ENCODE measurements around the gene KRTAP5-8. TPM values are rescaled to one million over a fixed set of nuclear protein-coding genes. Genes with fewer than 3 reads are reported as not detected.

The KRTAP5-8 gene
- total RNA-seq, 1 experiment from 2014 or later: not detected

GRCh38 chr11:71505001-71505400 is 32.8 kb upstream of the KRTAP5-8 start:
- in situ Hi-C loops (cut with HindIII; ENCODE audit: low pct_unique_long_range_greater_than_20kb, low sequenced_read_pairs) (no loop called here), intact Hi-C loops (cut with micrococcal nuclease; ENCODE audit: unreplicated experiment) (no loop called here)
- no peak for DNase-seq (ENCODE audit: low read depth, low spot score)
- H3K9me3 ChIP-seq (ENCODE audit: control insufficient read depth, insufficient read depth, low read depth, low read length): no peaks in the 10 kb centered on the region
- H3K36me3 ChIP-seq (ENCODE audit: control insufficient read depth, insufficient read depth, low read length): no peaks in the 10 kb centered on the region
- no peak overlapping the region for H3K4me3 ChIP-seq (ENCODE audit: low read depth in 2 of 2, low read length in 2 of 2)
- TF ChIP-seq CTCF (IDR thresholded peaks at IDR 0.05) (no peak), TCF7L2 (IDR thresholded peaks at IDR 0.05; ENCODE audit: low read depth, low read length) (no peak), POLR2AphosphoS5 (IDR thresholded peaks at IDR 0.05; ENCODE audit: low read depth, low read length) (no peak), REST (IDR thresholded peaks at IDR 0.05; ENCODE audit: insufficient read depth in 1 of 2, low read depth in 2 of 2, low read length in 1 of 2) (no peak), SIN3A (IDR thresholded peaks at IDR 0.05; ENCODE audit: borderline replicate concordance, insufficient read depth, low read depth, low read length) (no peak)
- ATAC-seq: no peak
- H3K4me1 ChIP-seq (ENCODE audit: control insufficient read depth, insufficient read depth, low read length): no peaks in the 10 kb centered on the region
- ChIA-PET CTCF (no interaction called here), POLR2A (no interaction called here)
- no TSS peak for BruUV-seq (replicated peaks)
- H3K27me3 ChIP-seq (ENCODE audit: control insufficient read depth, insufficient read depth, low read length): no peaks in the 10 kb centered on the region
- no peak overlapping the region for H3K27ac ChIP-seq (ENCODE audit: low read length)

GRCh38 chr11:71505781-71506180 is 32.0 kb upstream of the KRTAP5-8 start:
- no TSS peak for BruUV-seq (replicated peaks)
- H3K36me3 ChIP-seq (ENCODE audit: control insufficient read depth, insufficient read depth, low read length): no peaks in the 10 kb centered on the region
- H3K4me1 ChIP-seq (ENCODE audit: control insufficient read depth, insufficient read depth, low read length): no peaks in the 10 kb centered on the region
- no peaks in the 10 kb centered on the region for H3K9me3 ChIP-seq (ENCODE audit: control insufficient read depth, insufficient read depth, low read depth, low read length)
- intact Hi-C loops (cut with micrococcal nuclease; ENCODE audit: unreplicated experiment) (no loop called here), in situ Hi-C loops (cut with HindIII; ENCODE audit: low pct_unique_long_range_greater_than_20kb, low sequenced_read_pairs) (no loop called here)
- CTCF ChIA-PET: no interaction called here
- POLR2A ChIA-PET: no interaction called here
- no peaks in the 10 kb centered on the region for H3K27me3 ChIP-seq (ENCODE audit: control insufficient read depth, insufficient read depth, low read length)
- no peak for ATAC-seq
- TF ChIP-seq REST (IDR thresholded peaks at IDR 0.05; ENCODE audit: insufficient read depth in 1 of 2, low read depth in 2 of 2, low read length in 1 of 2) (no peak), TCF7L2 (IDR thresholded peaks at IDR 0.05; ENCODE audit: low read depth, low read length) (no peak), POLR2AphosphoS5 (IDR thresholded peaks at IDR 0.05; ENCODE audit: low read depth, low read length) (no peak), SIN3A (IDR thresholded peaks at IDR 0.05; ENCODE audit: borderline replicate concordance, insufficient read depth, low read depth, low read length) (no peak), CTCF (IDR thresholded peaks at IDR 0.05) (no peak)
- no peak overlapping the region for H3K27ac ChIP-seq (ENCODE audit: low read length)
- no peak for DNase-seq (ENCODE audit: low read depth, low spot score)
- no peak overlapping the region for H3K4me3 ChIP-seq (ENCODE audit: low read depth in 2 of 2, low read length in 2 of 2)
